Osteocyte (in vitro differentiated cells): ENCODE results near the gene LUZP2. TPM values are rescaled to one million over a fixed set of nuclear protein-coding genes. Genes with fewer than 3 reads are reported as not detected.

Source experiments
- DNase-seq: peaks from one replicate; pipeline ENCODE4 v3.0.0; 2021; ENCODE audit warnings: mixed read lengths; ENCODE audit not compliant: unreplicated experiment; ENCODE audit errors: extremely low spot score
- H3K27ac Mint-ChIP-seq: one replicate; pipeline ENCODE4 v1.8.0; 2021; ENCODE audit warnings: mild to moderate bottlenecking, mixed read lengths; ENCODE audit not compliant: unreplicated experiment
- H3K27me3 Mint-ChIP-seq: one replicate; pipeline ENCODE4 v1.8.0; 2021; ENCODE audit warnings: mixed read lengths; ENCODE audit not compliant: unreplicated experiment
- H3K36me3 Mint-ChIP-seq: one replicate; pipeline ENCODE4 v1.8.0; 2021; ENCODE audit warnings: mixed read lengths; ENCODE audit not compliant: unreplicated experiment
- H3K4me1 Mint-ChIP-seq: one replicate; pipeline ENCODE4 v1.8.0; 2021; ENCODE audit warnings: mixed read lengths; ENCODE audit not compliant: unreplicated experiment
- H3K4me3 Mint-ChIP-seq: one replicate; pipeline ENCODE4 v1.8.0; 2021; ENCODE audit warnings: mild to moderate bottlenecking, moderate library complexity, mixed read lengths; ENCODE audit not compliant: unreplicated experiment
- H3K9me3 Mint-ChIP-seq: one replicate; pipeline ENCODE4 v1.8.0; 2021; ENCODE audit warnings: mixed read lengths; ENCODE audit not compliant: unreplicated experiment
- CTCF ChIP-seq: fragments of 200-600 bp; sonication (generic); IDR thresholded peaks from 2 replicates; pipeline ENCODE4 v1.5.0; 2021; ENCODE audit warnings: antibody characterized with exemption, mild to moderate bottlenecking, moderate library complexity
- total RNA-seq: library from RNA; stranded (reverse); gene quantifications from 2 replicates; pipeline ENCODE4 v1.2.1, GENCODE V29; 2021

The LUZP2 gene
- total RNA-seq, 1 donor from 2014 or later: 3.5 TPM

GRCh38 chr11:24645563-24645962 lies 148.7 kb downstream of the LUZP2 start:
- Mint-ChIP-seq H3K27me3 (no peaks in the 10 kb centered on the region), H3K36me3 (no peaks in the 10 kb centered on the region), H3K9me3 (no peaks in the 10 kb centered on the region), H3K4me3 (no peak overlapping the region), H3K27ac (no peak overlapping the region), H3K4me1 (peaks cover 5% of the 10 kb centered on the region)
- DNase-seq: no peak
- TF ChIP-seq CTCF: no peak

DNA sequence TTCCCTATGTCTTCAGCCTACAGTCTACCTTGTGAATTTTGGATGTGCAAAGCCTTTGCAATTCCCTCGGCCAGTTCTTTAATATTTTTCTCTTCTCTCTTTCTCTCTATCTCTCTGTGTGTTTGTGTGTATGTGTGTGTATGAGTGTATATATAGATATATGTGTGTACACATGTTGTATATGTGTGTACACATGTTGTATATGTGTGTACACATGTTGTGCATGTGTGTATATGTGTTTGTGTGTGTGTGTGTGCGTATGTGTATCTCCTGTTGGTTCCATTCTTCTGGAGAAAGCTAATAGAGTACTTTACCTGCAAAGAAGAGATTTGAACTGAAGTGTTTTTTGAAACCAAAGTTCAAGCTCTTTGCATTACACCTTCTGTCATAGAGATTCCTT lies 155.0 kb downstream of the LUZP2 start:
- Mint-ChIP-seq H3K27ac (no peak overlapping the region), H3K4me3 (no peak overlapping the region), H3K36me3 (no peaks in the 10 kb centered on the region), H3K9me3 (no peaks in the 10 kb centered on the region), H3K4me1 (peaks cover 3% of the 10 kb centered on the region), H3K27me3 (no peaks in the 10 kb centered on the region)
- TF ChIP-seq CTCF: no peak
- DNase-seq: no peak

- no peak for TF ChIP-seq CTCF
- Mint-ChIP-seq H3K27ac (no peak overlapping the region), H3K4me3 (no peak overlapping the region), H3K9me3 (no peaks in the 10 kb centered on the region), H3K4me1 (peaks cover 3% of the 10 kb centered on the region), H3K27me3 (no peaks in the 10 kb centered on the region), H3K36me3 (no peaks in the 10 kb centered on the region)
- DNase-seq: no peak
Observed at GRCh38 chr11:24653901-24654300, 157.0 kb downstream of the LUZP2 start.

DNA sequence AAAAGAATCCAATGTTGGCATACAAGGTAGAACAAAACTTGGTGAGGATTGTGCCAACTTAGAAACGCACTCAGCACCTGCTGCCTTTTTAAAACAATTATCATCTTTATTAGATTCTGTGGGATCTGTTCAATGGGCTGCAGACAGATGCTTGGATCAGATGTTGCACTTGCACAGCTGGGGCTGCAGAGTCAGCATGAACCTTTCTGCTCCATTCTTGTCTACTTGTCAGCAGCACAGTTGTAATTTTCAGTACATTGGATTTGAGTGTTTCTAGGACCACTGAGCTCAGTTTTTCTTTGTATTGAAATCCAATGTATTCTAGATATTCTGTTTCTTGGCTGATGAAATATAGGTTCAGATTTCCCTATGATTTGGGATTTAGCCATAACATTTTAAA lies 164.5 kb downstream of the LUZP2 start:
- Mint-ChIP-seq H3K9me3 (peaks cover 12% of the 10 kb centered on the region), H3K4me3 (no peak overlapping the region), H3K27me3 (no peaks in the 10 kb centered on the region), H3K27ac (no peak overlapping the region), H3K36me3 (peaks cover 3% of the 10 kb centered on the region), H3K4me1 (no peaks in the 10 kb centered on the region)
- no peak for TF ChIP-seq CTCF
- no peak for DNase-seq

- Mint-ChIP-seq H3K27me3 (no peaks in the 10 kb centered on the region), H3K9me3 (peaks cover 12% of the 10 kb centered on the region), H3K4me1 (no peaks in the 10 kb centered on the region), H3K4me3 (no peak overlapping the region), H3K36me3 (peaks cover 3% of the 10 kb centered on the region), H3K27ac (no peak overlapping the region)
- DNase-seq: no peak
- no peak for TF ChIP-seq CTCF
Observed at GRCh38 chr11:24664399-24664798, 167.5 kb downstream of the LUZP2 start.
